KG1 (cell line): ENCODE results near the gene GALNT14.

Source experiments
- DNase-seq: peaks from one replicate; lab custom pipeline; 2025; lab: John Stamatoyannopoulos, UW

The GALNT14 gene

GRCh38 chr2:31134480-31134879, 3.8 kb downstream of the GALNT14 start:
- DNase-seq: no peak

GRCh38 chr2:31132786-31133185, 5.5 kb downstream of the GALNT14 start:
- DNase-seq: no peak

- no peak for DNase-seq
Measured at GRCh38 chr2:31131871-31132270, 6.4 kb downstream of the GALNT14 start.

- no peak for DNase-seq
Measured at GRCh38 chr2:31129375-31130171, 8.7 kb downstream of the GALNT14 start.

- no peak for DNase-seq
Measured at GRCh38 chr2:31127931-31128330, 10.3 kb downstream of the GALNT14 start.

GRCh38 chr2:31125918-31126695, 12.1 kb downstream of the GALNT14 start:
- no peak for DNase-seq

GRCh38 chr2:31124904-31125303, 13.3 kb downstream of the GALNT14 start:
- DNase-seq: no peak

- DNase-seq: no peak
Measured at GRCh38 chr2:31122133-31122532, 16.1 kb downstream of the GALNT14 start.

GRCh38 chr2:31113765-31114164, 24.5 kb downstream of the GALNT14 start:
- DNase-seq: no peak

GRCh38 chr2:31112544-31112943, 25.7 kb downstream of the GALNT14 start:
- no peak for DNase-seq

- no peak for DNase-seq
Measured at GRCh38 chr2:31110998-31111397, 27.2 kb downstream of the GALNT14 start.

- no peak for DNase-seq
Measured at GRCh38 chr2:31110431-31110830, 27.8 kb downstream of the GALNT14 start.

GRCh38 chr2:31109633-31110192, 28.5 kb downstream of the GALNT14 start:
- DNase-seq: no peak

- no peak for DNase-seq
Measured at GRCh38 chr2:31108561-31109286, 29.5 kb downstream of the GALNT14 start.

GRCh38 chr2:31107591-31108300, 30.5 kb downstream of the GALNT14 start:
- no peak for DNase-seq

- no peak for DNase-seq
Measured at GRCh38 chr2:31101701-31102100, 36.5 kb downstream of the GALNT14 start.

- no peak for DNase-seq
Measured at GRCh38 chr2:31097962-31098613, 40.2 kb downstream of the GALNT14 start.

- no peak for DNase-seq
Measured at GRCh38 chr2:31090188-31090587, 48.1 kb downstream of the GALNT14 start.

- no peak for DNase-seq
Measured at GRCh38 chr2:31089645-31090044, 48.6 kb downstream of the GALNT14 start.

GRCh38 chr2:31088504-31089195, 49.6 kb downstream of the GALNT14 start:
- DNase-seq: no peak

GRCh38 chr2:31087491-31087890, 50.7 kb downstream of the GALNT14 start:
- no peak for DNase-seq
